EH (cell line): ENCODE measurements around the gene TAS2R41.
"Not testable (repeated sequence)": the region's sequence is repeated elsewhere in the genome, so short reads cannot be mapped to it uniquely, and the experiment has no call there.

Source experiments
- DNase-seq: peaks from one replicate; pipeline ENCODE4 v3.0.0-alpha.2; 2015; ENCODE audit warnings: low read depth

Gene TAS2R41

GRCh38 chr7:143456992-143457793, 20.5 kb upstream of the TAS2R41 start:
- DNase-seq, result peak; percentile 80

GRCh38 chr7:143458263-143458662, 19.4 kb upstream of the TAS2R41 start:
- peak; percentile 89 for DNase-seq

GRCh38 chr7:143458681-143459080, 19.0 kb upstream of the TAS2R41 start:
- DNase-seq, result no peak

- no peak for DNase-seq
Observed at GRCh38 chr7:143459359-143459758, 18.3 kb upstream of the TAS2R41 start.

GRCh38 chr7:143460271-143460979, 17.2 kb upstream of the TAS2R41 start:
- peak; percentile 20 for DNase-seq

- DNase-seq, result no peak
Observed at GRCh38 chr7:143462045-143462444, 15.6 kb upstream of the TAS2R41 start.

- DNase-seq, result no peak
Observed at GRCh38 chr7:143463556-143463955, 14.1 kb upstream of the TAS2R41 start.

- no peak for DNase-seq
Observed at GRCh38 chr7:143463957-143464356, 13.7 kb upstream of the TAS2R41 start.

GRCh38 chr7:143467724-143468123, 9.9 kb upstream of the TAS2R41 start:
- no peak for DNase-seq

- peak; percentile 16 for DNase-seq
Observed at GRCh38 chr7:143472071-143472689, 5.5 kb upstream of the TAS2R41 start.

GRCh38 chr7:143479055-143479766, 1.5 kb downstream of the TAS2R41 start:
- peak; percentile 74 for DNase-seq

GRCh38 chr7:143480501-143480900, 2.8 kb downstream of the TAS2R41 start:
- peak; percentile 58 for DNase-seq

- peak; percentile 46 for DNase-seq
Observed at GRCh38 chr7:143484119-143484518, 6.4 kb downstream of the TAS2R41 start.

GRCh38 chr7:143485094-143485493, 7.4 kb downstream of the TAS2R41 start:
- no peak for DNase-seq

GRCh38 chr7:143485500-143485899, 7.8 kb downstream of the TAS2R41 start:
- DNase-seq, result peak; percentile 87

GRCh38 chr7:143486266-143486665, 8.6 kb downstream of the TAS2R41 start:
- DNase-seq, result not testable (repeated sequence)

- DNase-seq, result no peak
Observed at GRCh38 chr7:143487061-143487460, 9.4 kb downstream of the TAS2R41 start.

GRCh38 chr7:143487566-143487965, 9.9 kb downstream of the TAS2R41 start:
- DNase-seq, result peak; percentile 78

GRCh38 chr7:143490717-143491306, 13.1 kb downstream of the TAS2R41 start:
- DNase-seq, result peak; percentile 49

GRCh38 chr7:143492043-143492471, 14.4 kb downstream of the TAS2R41 start:
- peak; percentile 84 for DNase-seq

- peak; percentile 85 for DNase-seq
Observed at GRCh38 chr7:143492799-143493739, 15.4 kb downstream of the TAS2R41 start.
